Measurements from ENCODE around the gene SV2A. TPM values are rescaled to one million over a fixed set of nuclear protein-coding genes. Genes with fewer than 3 reads are reported as not detected.
"Not testable (repeated sequence)": the region's sequence is repeated elsewhere in the genome, so short reads cannot be mapped to it uniquely, and the experiment has no call there.

Gene SV2A
- polyA plus RNA-seq, 6 donors from 2014 or later: not detected

- H3K36me3 Mint-ChIP-seq; DNase-seq; H3K4me1 Mint-ChIP-seq; H3K9me3 Mint-ChIP-seq; H3K27ac Mint-ChIP-seq; ATAC-seq (ENCODE audit: low read depth in 2 of 2); H3K4me3 Mint-ChIP-seq: not testable (repeated sequence)
- H3K27me3 Mint-ChIP-seq: peaks cover 24 to 43% (median 36%) of the 10 kb centered on the region in 3 donors
Observed at GRCh38 chr1:149938668-149939003, 21.0 kb upstream of the SV2A start.

- DNase-seq (no peak), ATAC-seq (ENCODE audit: low read depth in 2 of 2) (no peak)
- Mint-ChIP-seq H3K4me3 (peak overlapping the region in 1 of 8 donors; percentile 28), H3K4me1 (peaks cover 0 to 3% (median 0%) of the 10 kb centered on the region in 3 donors), H3K9me3 (no peaks in the 10 kb centered on the region), H3K36me3 (no peaks in the 10 kb centered on the region), H3K27me3 (peaks cover 21 to 42% (median 35%) of the 10 kb centered on the region in 3 donors), H3K27ac (peak overlapping the region in 1 of 6 donors; percentile 32)
Observed at GRCh38 chr1:149937759-149938158, 20.1 kb upstream of the SV2A start.

- H3K4me3 Mint-ChIP-seq: peak overlapping the region in 1 of 8 donors; percentile 28
- peaks cover 25 to 45% (median 39%) of the 10 kb centered on the region in 3 donors for H3K27me3 Mint-ChIP-seq
- H3K27ac Mint-ChIP-seq: peak overlapping the region in 2 of 6 donors; percentile 32 to 44
- ATAC-seq (ENCODE audit: low read depth in 2 of 2) (no peak), DNase-seq (no peak)
- peaks cover 0 to 2% (median 0%) of the 10 kb centered on the region in 7 donors for H3K9me3 Mint-ChIP-seq
- H3K4me1 Mint-ChIP-seq: peaks cover 0 to 4% (median 0%) of the 10 kb centered on the region in 3 donors
- H3K36me3 Mint-ChIP-seq: peaks cover under 1 to 3% of the 10 kb centered on the region in 2 donors
Observed at GRCh38 chr1:149936992-149937705, 19.5 kb upstream of the SV2A start.

- Mint-ChIP-seq H3K4me3 (peak within 1 kb of the TSS in 1 of 8 donors; percentile 28), H3K9me3 (peaks cover 0 to 9% (median 0%) of the 10 kb centered on the region in 7 donors), H3K27me3 (peaks cover 32 to 52% (median 47%) of the 10 kb centered on the region in 3 donors), H3K27ac (peak within 1 kb of the TSS in 3 of 6 donors; percentile 47 to 97 (median 92)), H3K4me1 (peaks cover 0 to 11% (median 0%) of the 10 kb centered on the region in 3 donors), H3K36me3 (peaks cover 6 to 11% of the 10 kb centered on the region in 2 donors)
- ATAC-seq (ENCODE audit: low read depth in 2 of 2) (no peak), DNase-seq (no peak)
Observed at GRCh38 chr1:149936170-149936991, 18.7 kb upstream of the SV2A start, which contains the start of gene MTMR11. MTMR11 (minus strand) TSS chr1:149936879; CDS start chr1:149936647, 232 bp downstream.

GRCh38 chr1:149934356-149934755 lies 16.7 kb upstream of the SV2A start:
- H3K4me3 Mint-ChIP-seq: no peak overlapping the region
- ATAC-seq (ENCODE audit: low read depth in 2 of 2) (no peak), DNase-seq (no peak)
- peaks cover 0 to 12% (median 0%) of the 10 kb centered on the region in 3 donors for H3K4me1 Mint-ChIP-seq
- peaks cover 6 to 22% of the 10 kb centered on the region in 2 donors for H3K36me3 Mint-ChIP-seq
- H3K27ac Mint-ChIP-seq: peak overlapping the region in 1 of 6 donors; percentile 16
- peaks cover 37 to 57% (median 57%) of the 10 kb centered on the region in 3 donors for H3K27me3 Mint-ChIP-seq
- peaks cover 0 to 13% (median 0%) of the 10 kb centered on the region in 7 donors for H3K9me3 Mint-ChIP-seq

- Mint-ChIP-seq H3K36me3 (peaks cover 6 to 22% of the 10 kb centered on the region in 2 donors), H3K27ac (peak overlapping the region in 1 of 6 donors; percentile 33), H3K9me3 (peaks cover 0 to 13% (median 0%) of the 10 kb centered on the region in 7 donors), H3K27me3 (peaks cover 37 to 57% (median 57%) of the 10 kb centered on the region in 3 donors), H3K4me3 (no peak overlapping the region), H3K4me1 (peaks cover 5 to 16% (median 6%) of the 10 kb centered on the region in 3 donors)
- no peak for DNase-seq
- no peak for ATAC-seq (ENCODE audit: low read depth in 2 of 2)
Observed at GRCh38 chr1:149933208-149933607, 15.6 kb upstream of the SV2A start.

GRCh38 chr1:149932474-149932873 lies 14.8 kb upstream of the SV2A start:
- Mint-ChIP-seq H3K27me3 (peaks cover 37 to 57% (median 51%) of the 10 kb centered on the region in 3 donors), H3K27ac (no peak overlapping the region), H3K4me1 (peaks cover 7 to 21% (median 12%) of the 10 kb centered on the region in 3 donors), H3K9me3 (peaks cover 0 to 13% (median 0%) of the 10 kb centered on the region in 7 donors), H3K36me3 (peaks cover 6 to 22% of the 10 kb centered on the region in 2 donors), H3K4me3 (no peak overlapping the region)
- DNase-seq (no peak), ATAC-seq (ENCODE audit: low read depth in 2 of 2) (no peak)

- peak overlapping the region in 3 of 6 donors; percentile 40 to 84 (median 72) for H3K27ac Mint-ChIP-seq
Observed at GRCh38 chr1:149931212-149931790, 13.7 kb upstream of the SV2A start.

GRCh38 chr1:149929856-149930255 lies 12.2 kb upstream of the SV2A start:
- DNase-seq (no peak), ATAC-seq (ENCODE audit: low read depth in 2 of 2) (no peak)
- peak overlapping the region in 1 of 8 donors; percentile 61 for H3K4me3 Mint-ChIP-seq
- peaks cover 0 to 13% (median 0%) of the 10 kb centered on the region in 7 donors for H3K9me3 Mint-ChIP-seq
- peak overlapping the region in 1 of 6 donors; percentile 47 for H3K27ac Mint-ChIP-seq
- peaks cover 28 to 36% (median 35%) of the 10 kb centered on the region in 3 donors for H3K4me1 Mint-ChIP-seq
- H3K36me3 Mint-ChIP-seq: peaks cover 13 to 38% of the 10 kb centered on the region in 2 donors
- peaks cover 26 to 40% (median 30%) of the 10 kb centered on the region in 3 donors for H3K27me3 Mint-ChIP-seq

More at GRCh38 chr1:149931212-149931790, 13.7 kb upstream of the SV2A start:
- no peak for DNase-seq
- no peak for ATAC-seq (ENCODE audit: low read depth in 2 of 2)
- Mint-ChIP-seq H3K4me1 (peaks cover 14 to 26% (median 21%) of the 10 kb centered on the region in 3 donors), H3K27me3 (peaks cover 33 to 51% (median 41%) of the 10 kb centered on the region in 3 donors), H3K4me3 (peak overlapping the region in 1 of 8 donors; percentile 71), H3K9me3 (peaks cover 0 to 13% (median 0%) of the 10 kb centered on the region in 7 donors), H3K36me3 (peaks cover 6 to 23% of the 10 kb centered on the region in 2 donors)

GRCh38 chr1:149928401-149928724 lies 10.7 kb upstream of the SV2A start:
- Mint-ChIP-seq H3K4me3 (peak overlapping the region; percentile 88 to 98 (median 97)), H3K4me1 (peaks cover 39 to 46% (median 40%) of the 10 kb centered on the region in 3 donors), H3K27me3 (peaks cover 16 to 26% (median 19%) of the 10 kb centered on the region in 3 donors), H3K36me3 (peaks cover 25 to 53% of the 10 kb centered on the region in 2 donors), H3K27ac (peak overlapping the region; percentile 90 to 99 (median 98)), H3K9me3 (peaks cover 0 to 13% (median 0%) of the 10 kb centered on the region in 7 donors)
- DNase-seq: no peak
- ATAC-seq (ENCODE audit: low read depth in 2 of 2): no peak

- H3K4me1 Mint-ChIP-seq: peaks cover 39 to 49% (median 40%) of the 10 kb centered on the region in 3 donors
- peaks cover 30 to 59% of the 10 kb centered on the region in 2 donors for H3K36me3 Mint-ChIP-seq
- peak within 1 kb of the TSS; percentile 90 to 99 (median 98) for H3K27ac Mint-ChIP-seq
- ATAC-seq (ENCODE audit: low read depth in 2 of 2) (peak; percentile 95 to 96), DNase-seq (peak; percentile 93)
- peaks cover 15 to 22% (median 16%) of the 10 kb centered on the region in 3 donors for H3K27me3 Mint-ChIP-seq
- peak within 1 kb of the TSS; percentile 88 to 98 (median 97) for H3K4me3 Mint-ChIP-seq
- H3K9me3 Mint-ChIP-seq: peaks cover 0 to 13% (median 0%) of the 10 kb centered on the region in 7 donors
Observed at GRCh38 chr1:149927563-149928400, 10.1 kb upstream of the SV2A start, which contains the start of gene SF3B4. SF3B4 (minus strand) TSS chr1:149927803; CDS start chr1:149927759, 44 bp downstream.

GRCh38 chr1:149927056-149927562 lies 9.5 kb upstream of the SV2A start:
- Mint-ChIP-seq H3K27ac (peak overlapping the region; percentile 80 to 99 (median 98)), H3K27me3 (peaks cover 12 to 18% (median 12%) of the 10 kb centered on the region in 3 donors), H3K36me3 (peaks cover 29 to 61% of the 10 kb centered on the region in 2 donors), H3K4me1 (peaks cover 39 to 48% (median 40%) of the 10 kb centered on the region in 3 donors), H3K9me3 (peaks cover 0 to 11% (median 0%) of the 10 kb centered on the region in 7 donors), H3K4me3 (peak overlapping the region; percentile 88 to 98 (median 97))
- DNase-seq (no peak), ATAC-seq (ENCODE audit: low read depth in 2 of 2) (no peak)
